Stimulated activated CD4-positive, alpha-beta T cell treated with anti-CD3 and anti-CD28 coated beads, Interleukin-1b, Interleukin-23, amount 100 ng/mL, for 1 hour (primary cell): Measurements from ENCODE around the gene CPAMD8.
"Not testable (repeated sequence)": the region's sequence is repeated elsewhere in the genome, so short reads cannot be mapped to it uniquely, and the experiment has no call there.

Experiments used
- DNase-seq, 2 donors: peaks; one replicate each; pipeline ENCODE4 v3.0.0-alpha.2; 2020; ENCODE audit warnings: low read depth in 2 of 2

CPAMD8 gene

DNA sequence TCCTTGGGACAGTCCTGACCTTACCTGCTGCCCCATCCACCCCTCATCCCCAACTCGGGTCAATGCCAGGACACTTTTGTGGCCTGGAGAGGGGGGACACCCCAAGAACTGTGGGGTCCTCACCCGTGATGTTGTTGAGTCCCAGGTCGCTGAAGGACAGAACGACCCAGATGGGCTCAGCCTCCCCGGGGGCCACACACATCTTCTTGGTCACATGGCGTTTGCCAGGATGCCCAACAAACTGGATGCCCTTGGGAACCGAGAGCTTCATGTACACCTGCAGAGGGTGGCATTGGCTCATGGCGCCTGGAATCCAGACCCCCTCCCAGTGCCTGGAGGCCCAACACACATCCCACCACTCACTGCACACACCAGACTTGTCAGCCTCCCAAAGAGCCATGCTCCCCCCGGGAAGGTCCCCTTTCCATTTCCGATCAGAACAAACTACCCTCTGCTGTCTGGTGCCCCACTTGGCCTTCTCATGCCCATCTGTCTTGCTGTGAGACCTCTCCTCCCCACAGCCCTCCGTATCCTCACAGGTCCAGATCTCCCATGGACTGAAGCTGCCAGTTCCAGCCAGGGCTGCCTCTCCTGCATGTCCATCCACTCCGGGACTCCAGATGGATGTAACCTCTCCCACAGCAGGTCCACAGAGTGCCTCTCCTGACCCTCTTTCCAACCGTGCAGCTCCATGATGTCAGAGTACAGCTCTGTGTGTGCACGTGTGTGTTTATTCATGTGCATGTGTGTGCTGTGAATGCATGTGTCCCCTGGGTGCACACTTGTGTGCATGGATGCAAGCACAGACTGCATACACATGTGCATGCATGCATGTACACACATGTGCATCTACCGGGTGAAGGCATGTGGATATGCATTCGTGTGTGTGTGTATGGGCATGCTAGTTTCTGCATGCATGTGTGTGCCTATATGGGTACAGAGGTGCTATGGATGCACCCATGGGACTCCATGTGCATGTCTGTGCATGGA lies 79.4 kb downstream of the CPAMD8 start:
- DNase-seq: no peak

DNA sequence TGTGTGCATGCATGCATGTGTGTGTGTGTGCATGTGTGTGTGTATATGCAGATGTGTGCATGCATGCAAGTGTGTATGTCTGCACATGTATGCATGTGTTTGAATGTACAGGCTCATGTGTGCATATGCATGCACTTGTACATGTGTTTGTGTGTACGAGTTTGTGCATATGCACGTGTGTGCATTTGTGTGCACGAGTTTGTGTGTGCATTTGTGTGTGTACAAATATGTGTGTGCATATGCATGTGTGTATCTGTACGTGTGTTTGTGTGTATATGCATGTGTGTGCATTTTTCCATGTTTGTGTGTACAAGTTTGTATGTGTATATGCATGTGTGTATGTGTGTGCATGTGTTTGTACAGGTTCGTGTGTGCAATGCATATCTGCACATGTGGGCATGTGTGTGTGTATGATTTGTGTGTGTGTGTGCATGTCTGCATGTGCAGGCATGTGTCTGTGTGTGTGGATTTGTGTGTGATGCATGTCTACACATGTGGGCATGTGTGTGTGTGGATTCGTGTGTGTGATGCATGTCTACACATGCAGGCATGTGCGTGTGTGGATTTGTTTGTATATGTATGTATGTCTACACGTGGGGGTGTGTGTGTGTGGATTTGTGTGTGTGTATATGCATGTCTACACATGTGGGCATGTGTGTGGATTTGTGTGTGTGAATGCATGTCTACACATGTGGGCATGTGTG lies 80.7 kb downstream of the CPAMD8 start:
- no peak for DNase-seq

DNA sequence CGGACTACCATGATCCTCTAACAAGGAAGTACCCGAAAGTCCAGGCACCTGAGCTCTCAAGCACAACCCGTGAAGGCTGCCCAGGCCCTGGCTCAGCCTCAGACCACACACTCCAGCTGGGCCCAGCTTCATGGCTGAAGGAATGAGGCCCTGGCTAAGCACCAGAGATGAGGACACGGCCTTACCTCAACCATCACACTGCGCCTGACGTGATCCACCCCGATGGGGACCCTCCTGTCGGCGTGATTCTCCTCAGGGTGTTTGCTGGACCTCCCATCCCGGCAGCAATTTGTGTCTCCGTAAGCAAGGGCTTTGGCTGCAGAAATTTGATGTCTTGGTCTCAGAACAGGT lies 81.3 kb downstream of the CPAMD8 start:
- DNase-seq: no peak

DNA sequence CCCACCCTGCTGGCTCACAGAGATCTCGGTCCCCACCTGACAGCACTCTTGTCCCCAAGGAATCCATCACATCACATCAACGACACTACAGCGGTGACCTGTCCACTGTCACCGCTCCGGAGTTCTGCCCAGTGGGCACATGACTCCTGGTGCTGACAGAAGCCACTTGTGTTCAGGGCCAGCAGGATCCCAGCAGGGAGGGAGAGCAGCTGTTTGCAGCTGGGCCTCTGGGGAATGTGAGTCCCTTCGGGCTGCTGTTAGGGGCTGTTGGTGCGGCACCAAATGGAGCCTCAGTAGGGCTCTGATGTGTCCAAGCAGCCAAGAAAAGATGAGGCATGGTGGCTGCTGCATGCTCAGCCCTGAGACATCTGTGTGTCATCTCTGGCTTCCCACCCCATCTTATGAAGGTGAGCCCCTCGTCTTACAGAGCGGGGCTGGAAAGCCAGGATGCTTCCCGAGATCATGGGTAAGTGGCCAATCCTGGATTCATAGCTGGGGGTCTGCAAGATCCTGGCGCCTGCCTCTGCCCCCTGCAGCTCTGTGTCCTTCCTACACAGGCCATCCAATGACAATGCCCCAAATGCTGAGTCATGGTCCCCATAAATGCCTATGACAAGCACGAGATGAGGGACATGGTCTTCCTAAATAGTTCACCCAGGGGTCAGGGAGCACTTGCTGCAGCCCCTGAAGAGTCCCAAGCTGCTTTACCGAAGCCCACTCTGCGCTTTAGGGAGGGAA lies 81.8 kb downstream of the CPAMD8 start:
- DNase-seq: no peak

DNA sequence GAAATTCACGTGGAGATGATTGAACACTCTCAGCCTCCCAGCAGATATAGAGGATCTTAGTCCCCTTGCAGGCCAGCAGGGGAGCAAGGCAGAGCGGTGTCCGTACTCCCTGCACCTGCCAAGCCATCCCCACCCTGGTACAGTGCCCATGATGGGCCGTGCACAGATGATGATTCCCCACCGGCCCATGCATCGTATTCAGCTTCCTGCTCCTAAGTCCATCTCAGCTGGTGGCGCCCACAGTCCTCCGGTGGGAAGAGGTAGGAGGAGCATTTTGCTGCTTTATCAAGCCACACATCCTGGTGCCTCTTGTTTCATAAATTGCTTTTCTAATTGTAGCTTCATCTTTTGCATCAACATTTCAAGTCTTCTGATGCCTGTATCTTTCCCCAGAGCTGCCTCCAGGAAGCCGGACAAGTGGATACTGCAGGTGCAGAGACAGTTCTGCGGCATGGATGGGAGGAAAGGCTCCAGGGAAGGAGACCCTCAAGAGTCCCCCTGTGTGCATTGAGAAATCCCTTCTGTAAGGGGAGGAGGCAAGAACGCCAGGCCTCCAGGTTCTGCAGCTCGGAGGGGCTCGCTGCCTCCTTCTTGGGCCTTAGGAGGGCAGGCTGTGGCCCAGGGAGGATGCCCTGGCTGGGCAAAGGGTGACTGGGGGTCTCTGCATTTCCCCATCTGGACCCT lies 82.5 kb downstream of the CPAMD8 start:
- DNase-seq: no peak

DNA sequence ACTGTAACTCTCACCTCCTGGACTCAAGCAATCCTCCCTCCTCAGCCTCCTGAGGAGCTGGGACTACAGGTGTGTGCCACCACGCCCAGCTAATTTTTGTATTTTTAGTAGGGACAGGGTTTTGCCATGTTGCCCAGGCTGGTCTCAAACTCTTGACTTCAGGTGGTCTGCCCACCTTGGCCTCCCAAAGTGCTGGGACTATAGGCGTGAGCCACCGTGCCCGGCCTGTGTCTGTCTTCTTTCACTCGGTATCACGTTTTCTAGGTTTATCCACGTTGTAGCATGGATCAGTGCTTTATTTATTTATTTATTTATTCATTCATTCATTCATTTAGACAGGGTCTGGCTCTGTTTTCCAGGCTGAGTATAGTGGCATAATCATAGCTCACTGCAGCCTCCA lies 83.5 kb downstream of the CPAMD8 start:
- not testable (repeated sequence) for DNase-seq

DNA sequence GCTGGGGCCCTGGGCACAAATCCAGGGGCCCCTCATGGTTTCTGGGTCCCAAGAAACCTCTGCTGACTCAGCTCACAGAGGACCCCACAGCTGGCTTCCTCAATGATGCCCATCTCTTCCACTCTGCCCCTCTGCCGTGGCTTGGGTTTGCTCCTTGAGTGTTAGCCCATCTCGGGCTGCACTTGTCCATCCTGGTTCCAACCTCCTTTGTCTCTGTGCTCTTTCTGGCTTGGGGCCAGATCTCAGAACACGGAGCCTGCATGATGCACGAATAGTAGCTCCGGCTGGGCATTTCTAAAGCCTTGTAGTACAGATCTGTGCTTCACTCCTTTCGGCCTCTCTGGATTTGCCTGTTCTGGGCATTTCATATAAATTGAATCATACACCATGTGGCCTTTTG lies 84.0 kb downstream of the CPAMD8 start:
- no peak for DNase-seq

DNA sequence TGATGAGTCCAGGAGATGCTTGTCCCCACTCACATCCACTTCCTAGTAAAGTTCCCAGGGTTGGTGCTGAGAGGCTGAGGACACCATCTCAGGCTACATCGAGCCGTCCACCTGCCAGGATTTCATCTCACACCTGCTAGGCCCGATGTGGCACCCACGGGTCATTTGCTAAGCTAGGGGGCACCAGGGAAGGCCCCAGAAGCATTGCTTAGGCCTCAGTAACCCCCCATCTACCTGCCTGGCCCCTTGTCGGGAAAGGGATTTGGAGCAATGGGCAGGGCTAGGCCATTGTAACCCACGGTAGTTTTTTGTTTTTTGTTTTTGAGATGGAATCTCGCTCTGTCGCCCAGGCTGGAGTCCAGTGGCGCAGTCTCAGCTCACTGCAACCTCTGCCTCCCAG lies 86.0 kb downstream of the CPAMD8 start:
- no peak for DNase-seq

DNA sequence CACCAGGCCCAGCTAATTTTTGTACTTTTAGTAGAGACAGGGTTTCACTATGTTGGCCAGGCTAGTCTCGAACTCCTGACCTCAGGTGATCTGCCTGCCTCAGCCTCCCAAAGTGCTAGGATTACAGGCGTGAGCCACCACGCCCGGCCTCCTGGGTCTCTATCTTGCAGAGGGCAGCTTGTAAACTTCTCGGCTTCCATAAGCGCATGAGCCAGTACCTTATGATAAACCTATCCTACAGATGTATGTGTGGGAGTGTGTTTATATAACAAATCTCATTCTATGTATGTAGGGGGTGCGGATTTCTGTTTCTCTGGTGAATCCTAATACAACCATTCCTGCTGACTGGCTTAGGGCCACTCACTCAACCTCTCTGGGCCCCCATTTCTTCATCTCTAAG lies 86.5 kb downstream of the CPAMD8 start:
- DNase-seq: not testable (repeated sequence)

DNA sequence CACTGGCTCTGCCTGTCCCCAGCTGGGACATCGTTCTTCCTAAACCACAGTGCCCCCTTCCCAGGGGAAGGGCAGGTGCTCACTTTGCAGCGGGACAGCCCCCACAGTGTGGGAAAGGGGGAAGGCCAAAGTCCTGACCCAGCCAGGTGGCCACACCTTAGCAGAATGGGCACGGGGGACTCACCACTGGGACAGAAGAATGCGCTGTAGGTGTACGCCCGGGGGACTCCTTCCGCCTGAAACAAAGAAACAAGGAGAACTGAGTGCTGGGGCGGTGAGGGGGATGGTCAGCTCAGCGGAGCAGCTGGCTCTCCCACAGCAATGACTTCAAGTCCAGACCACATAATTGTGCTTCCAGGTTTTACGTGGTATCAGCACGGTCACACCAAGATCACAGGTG lies 88.4 kb downstream of the CPAMD8 start:
- no peak for DNase-seq

DNA sequence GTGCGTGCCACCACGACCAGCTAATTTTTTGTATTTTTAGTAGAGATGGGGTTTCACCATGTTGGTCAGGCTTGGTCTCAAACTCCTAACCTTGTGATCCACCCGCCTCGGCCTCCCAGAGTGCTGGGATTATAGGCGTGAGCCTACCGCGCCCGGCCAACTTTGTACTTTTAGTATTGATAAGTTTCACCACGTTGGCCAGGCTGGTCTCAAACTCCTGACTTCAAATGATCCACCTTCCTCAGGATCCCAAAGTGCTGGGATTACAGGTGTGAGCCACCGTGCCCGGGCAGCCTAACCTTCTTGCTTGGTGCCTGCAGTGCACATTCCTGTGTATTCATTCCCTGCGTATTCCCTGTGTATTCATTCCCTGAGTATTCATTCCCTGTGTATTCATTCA lies 88.8 kb downstream of the CPAMD8 start:
- DNase-seq: not testable (repeated sequence)

DNA sequence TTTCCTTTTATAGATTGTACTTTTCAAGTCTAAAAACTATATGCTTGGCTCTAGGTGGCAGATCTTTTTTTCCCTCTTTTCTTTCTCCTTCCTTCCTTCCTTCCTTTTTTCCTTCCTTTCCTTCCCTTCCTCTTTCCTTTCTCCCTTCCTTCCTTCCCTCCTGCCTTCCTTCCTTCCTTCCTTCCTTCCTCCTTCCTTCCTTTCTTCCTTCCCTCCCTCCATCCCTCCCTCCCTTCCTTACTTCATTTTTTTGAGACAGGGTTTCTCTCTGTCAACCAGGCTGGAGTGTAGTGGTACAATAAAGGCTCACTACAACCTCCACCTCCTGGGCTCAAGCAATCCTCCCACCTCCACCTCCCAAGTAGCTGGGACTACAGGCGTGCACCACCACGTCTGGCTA lies 89.7 kb downstream of the CPAMD8 start:
- DNase-seq: no peak

DNA sequence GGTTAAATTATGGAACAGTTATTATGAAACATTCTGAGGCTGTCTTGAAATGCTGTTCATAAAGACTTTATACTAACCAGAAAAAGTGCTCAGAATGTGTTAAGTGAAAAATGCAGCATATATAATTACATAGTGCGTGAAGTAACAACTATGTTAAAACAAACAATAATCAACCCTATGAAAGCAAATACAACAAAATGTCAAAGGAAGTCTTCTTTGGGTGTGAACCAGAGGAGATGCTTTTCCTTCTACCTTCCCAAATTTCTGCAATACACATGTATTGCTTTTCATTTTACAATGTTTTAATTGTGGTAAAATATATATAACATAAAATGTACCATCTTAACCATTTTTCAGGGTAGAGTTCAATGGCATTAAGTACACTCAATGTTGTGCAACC lies 92.1 kb downstream of the CPAMD8 start:
- no peak for DNase-seq

DNA sequence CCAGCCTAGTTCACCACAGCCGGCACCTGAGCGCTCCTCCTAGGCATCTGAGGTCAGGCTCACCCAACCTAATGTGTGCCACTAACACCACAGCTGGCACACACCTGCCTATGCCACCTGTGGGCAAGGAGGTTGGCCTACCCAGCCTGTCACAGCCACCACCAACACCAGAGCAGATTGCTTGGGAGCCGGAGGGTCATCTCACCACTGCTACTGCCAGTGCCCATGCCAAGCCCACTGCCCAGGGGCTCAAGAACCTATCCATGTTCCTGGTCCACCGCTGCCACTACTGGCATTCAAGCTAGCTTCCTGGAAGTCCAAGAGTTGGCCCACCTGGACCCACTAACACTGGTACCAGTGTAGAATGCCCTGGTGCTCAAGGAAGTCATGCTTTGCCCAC lies 95.3 kb downstream of the CPAMD8 start:
- DNase-seq: no peak

DNA sequence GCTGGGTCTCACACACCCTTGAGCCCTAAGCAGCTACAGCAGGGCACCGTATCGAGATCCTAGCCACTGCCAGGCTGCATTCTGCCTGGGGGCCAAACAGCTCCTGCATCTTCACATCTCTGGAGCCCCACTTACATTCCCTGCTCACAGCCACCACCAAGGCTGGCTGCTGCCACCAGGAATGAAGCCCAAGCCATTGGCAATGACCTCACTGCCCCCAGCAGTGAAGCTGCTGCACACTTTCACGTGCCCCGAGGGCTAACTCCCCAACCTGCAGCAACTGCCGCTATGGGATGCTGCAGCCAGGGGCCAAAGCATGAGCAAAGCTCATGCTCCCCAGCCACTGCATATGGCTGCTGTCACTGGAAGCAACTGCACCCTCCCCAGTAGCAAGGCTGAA lies 95.9 kb downstream of the CPAMD8 start:
- no peak for DNase-seq

DNA sequence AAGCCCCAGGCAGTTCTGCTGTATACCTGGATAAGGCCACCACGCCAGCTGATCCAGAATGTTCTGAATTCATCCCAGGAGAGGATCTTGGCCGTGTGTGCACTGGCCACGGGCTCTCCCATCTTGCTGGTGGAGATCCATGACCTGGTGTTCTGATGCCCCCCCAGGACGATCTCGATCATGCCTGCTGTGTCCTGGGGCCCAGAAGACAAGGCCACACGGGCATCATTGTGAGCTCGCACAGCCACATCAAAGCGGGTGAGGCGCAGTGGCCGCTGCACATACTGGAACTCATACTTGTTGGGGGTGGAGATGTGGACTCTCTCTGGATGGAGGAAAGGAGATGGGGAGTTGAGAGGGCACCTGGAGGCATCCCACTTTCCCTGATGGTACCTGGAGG lies 97.7 kb downstream of the CPAMD8 start:
- DNase-seq: no peak

DNA sequence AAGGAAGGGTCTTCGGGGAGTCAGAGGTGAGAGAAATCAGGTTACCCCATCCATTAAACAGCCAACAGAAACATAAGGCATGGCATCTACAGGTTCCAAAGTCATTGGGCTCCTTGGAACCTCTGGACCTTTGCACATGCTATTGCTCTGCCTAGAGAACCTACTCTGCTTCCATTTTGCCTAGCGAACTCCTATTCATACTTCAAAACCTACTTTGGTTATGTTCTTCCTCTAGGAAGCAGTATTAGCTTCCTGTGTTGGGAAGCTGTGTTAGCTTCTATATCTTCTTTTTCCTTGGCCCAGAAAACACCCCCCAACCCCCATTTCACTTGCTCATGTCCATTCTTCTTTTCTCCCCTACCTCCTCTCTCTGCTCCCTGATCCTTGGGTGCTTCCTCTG lies 98.3 kb downstream of the CPAMD8 start:
- DNase-seq: no peak

DNA sequence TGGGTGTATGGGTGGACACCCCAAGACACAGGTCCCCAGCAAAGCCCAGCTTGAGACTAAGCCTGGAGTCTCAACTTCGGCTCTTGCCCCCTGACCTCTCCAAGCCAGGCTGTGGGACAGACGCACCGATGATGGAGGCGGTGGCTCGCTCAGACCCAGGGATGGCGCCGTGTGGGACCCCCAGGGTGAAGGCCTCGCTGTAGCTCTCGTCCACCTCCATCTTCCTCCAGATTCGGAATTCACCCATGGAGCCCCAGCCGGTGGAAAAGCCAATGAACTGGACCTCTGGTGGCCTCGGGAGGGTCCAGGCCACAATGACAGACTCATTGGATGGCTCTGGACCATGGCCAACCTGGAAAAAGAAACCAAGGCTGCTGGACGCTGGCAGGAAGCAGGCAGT lies 98.7 kb downstream of the CPAMD8 start:
- DNase-seq: no peak

DNA sequence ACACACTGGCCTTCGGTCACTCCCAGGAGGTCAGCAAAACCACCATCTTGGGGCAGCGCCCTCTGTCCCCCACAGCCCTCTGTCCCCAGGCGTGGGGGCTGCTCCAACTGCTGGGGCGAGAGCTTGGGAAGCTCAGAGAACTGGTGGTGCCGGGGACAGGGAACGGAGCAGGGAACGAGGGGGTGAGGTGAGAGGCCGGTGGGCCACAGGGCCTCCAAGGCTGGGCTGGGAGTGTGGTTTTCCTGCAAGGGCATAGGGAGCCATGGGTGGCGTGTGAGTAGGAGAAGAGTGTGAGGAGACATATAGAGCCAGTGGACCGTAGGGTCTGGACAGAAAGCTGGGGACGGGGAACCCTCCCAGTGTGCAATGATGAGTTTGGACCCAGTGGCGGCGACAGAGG lies 103.7 kb downstream of the CPAMD8 start:
- no peak for DNase-seq

DNA sequence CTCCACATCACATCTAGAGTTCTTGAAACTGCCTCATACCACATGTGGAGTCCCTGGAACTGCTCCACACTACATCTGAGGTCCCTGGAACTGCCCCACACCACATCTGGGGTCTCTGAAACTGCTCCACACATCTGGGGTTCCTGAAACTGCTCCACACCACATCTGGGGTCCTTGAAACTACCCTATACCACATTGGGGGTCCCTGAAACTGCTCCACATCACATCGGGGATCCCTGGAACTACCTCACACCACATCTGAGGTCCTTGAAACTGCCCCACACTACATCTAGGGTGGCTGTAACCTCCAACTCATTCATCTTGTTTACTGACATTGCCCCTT lies 104.0 kb downstream of the CPAMD8 start:
- DNase-seq: no peak

DNA sequence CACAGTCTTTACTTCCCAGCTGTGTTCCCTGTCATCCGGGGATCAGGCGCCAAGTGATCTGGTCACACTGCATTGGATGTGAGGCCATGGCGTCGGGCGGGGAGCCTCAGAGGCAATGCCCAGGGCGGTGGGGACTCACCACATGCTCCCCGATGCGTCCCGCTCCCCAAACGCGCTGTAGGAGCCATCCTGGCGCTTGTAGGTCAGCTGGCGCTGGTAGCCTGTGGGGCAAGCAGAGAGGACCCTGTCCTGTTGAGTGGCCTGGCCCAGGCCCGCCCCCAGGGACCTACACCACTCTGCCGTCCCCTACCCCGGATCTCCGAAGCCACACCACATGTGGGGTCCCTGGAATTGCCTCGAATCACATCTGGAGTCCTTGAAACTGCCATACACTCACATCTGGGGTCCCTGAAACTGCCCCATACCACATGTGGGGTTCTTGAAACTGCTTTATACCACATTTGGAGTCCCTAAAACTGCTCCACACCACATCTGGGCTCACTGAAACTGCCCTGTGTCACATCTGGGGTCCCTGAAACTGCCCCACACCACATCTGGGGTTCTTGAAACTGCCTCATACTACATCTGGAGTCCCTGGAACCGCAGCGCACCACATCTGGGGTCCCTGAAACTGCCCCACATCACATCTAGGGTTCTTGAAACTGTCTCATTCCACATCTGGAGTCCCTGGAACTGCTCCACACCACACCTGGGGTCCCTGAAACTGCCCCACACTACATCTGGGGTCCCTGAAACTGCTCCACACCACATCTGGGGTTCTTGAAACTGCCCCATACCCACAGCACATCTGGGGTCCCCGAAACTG lies 104.6 kb downstream of the CPAMD8 start:
- no peak for DNase-seq
